Effector CD8-positive, alpha-beta T cell (primary cell): ENCODE data around the gene DENND1C.

ENCODE experiments used
- DNase-seq: peaks from one replicate; lab custom pipeline; 2025; lab: John Stamatoyannopoulos, UW

The DENND1C gene

DNA sequence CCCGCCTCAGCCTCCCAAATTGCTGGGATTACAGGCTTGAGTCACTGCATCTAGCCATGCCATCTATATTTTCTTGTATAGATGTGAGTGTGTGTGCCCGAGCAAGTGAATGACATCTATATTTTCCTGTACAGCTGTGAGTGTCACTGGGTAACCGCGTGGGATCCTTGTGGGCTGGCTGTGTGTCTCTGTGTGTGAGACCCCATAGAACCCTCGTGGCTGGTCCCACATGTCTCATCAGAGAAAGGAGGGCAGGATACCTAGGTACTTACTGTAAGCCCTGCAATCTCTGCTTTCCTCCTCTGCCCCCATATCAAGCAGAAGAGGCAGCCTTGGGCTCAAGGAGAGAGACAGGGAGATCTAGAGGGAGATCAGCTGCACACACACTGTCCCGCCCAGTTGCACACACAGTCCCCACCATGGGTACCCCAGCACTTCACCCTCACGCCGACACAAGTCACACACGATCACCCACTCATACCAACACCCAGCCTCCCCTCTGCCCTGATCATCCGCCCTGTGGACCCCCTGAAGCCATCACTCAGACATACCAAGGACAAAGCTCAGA lies 655 bp downstream of the DENND1C start:
- DNase-seq: no peak

DNA sequence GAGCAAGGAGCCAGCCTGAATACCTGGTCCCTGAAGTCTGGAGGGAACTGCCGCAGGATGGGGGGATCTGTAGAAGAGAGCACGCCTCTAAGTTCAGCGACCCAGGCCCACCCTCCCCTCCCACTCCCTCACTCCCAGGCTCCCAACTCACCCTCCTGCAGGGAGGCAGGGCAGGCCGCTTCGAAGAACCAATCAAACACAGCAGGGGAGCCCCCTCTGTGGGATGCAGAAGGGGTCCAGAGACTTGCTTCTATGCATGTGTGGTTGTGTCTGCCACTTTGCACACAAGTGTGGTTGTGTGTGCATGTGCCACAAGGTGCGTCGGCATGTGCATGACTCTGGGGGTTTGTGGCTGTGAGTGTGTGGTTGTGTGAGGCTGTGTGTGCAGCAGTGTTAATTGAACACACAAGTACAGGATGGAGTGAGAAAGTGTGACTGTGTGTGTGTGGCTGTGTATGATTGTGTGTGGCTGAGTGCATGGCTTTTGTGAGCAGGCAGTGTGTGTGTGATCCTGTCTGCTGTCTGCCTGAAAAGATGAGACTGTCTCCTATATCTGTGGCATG lies 1.7 kb downstream of the DENND1C start:
- no peak for DNase-seq

DNA sequence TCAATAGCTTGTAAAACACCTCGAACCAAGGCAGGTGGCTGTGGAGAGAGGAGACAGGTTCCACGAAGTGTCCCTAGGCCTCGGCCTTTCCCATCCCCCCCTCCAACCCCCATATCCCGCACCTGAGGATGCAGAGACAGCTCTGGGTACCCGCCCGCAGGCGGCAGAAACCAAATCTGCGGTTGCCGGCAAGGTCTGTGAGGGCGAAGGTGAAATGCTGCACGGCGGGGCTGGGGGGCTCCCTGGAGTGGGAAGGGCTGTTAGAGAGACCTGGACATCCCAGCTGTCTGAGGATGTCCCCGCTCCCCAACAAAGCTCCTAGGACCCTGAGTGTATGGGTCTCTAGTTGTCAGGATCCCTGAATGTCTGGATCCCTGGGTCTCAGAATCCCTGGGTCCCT lies 2.8 kb downstream of the DENND1C start:
- no peak for DNase-seq

GRCh38 chr19:6476896-6477431 lies 4.6 kb downstream of the DENND1C start:
- no peak for DNase-seq

- peak; percentile 60 for DNase-seq
Observed at GRCh38 chr19:6476155-6476895, 5.3 kb downstream of the DENND1C start.

DNA sequence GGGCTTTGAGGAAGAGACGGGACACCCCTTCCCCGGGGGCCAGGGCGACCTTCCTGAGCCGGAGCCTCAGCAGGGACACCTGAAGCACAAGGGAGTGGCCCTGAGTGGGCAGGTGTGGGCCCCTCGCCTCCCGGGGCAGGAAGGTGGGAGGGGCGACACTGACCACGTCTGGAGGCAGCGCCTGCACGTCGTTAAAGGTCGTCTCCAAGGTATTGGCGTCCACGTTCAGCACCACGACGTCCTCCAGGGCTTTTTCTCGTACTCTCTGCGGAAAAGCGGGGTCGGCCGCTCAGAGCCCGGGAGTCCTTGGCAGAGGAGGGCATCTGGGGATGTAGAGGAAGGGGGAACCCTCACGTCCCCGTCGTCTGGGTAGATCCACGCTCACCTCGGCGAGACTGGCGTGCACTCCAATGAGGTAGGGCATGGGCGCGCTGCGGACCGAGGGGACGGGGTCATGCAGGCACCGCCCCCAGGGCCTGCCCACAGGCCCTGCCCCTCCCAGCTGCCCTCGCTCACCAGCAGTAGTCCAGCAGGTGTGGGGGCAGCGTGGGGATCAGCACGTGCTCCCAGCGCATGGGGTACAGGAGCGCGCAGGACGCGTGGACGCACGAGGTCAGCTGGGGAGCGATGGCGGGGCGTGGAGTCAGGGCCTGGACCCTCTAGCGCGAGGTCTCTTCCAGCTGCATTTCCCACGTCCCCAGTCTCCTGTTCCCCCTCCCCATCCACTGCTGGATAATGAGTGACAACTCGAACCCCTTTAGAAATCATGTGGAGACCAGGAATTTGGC lies 6.1 kb downstream of the DENND1C start:
- no peak for DNase-seq

DNA sequence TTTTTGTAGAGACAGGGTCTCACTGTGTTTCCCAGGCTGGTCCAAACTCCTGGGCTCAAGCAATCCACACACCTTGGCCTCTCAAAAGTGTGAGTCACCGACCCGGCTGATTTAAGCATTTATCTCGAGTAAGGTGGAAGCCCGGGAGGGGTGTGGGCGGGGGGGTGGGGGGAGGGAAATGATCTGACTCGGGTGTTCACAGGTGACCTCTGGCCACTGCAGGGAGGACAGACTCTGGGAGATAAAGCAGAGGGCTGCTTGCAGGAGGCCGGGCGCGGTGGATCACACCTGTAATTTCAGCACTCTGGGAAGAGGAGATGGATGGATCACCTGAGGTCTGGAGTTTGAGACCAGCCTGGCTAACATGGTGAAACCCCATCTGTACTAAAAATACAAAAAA lies 7.9 kb downstream of the DENND1C start:
- no peak for DNase-seq

DNA sequence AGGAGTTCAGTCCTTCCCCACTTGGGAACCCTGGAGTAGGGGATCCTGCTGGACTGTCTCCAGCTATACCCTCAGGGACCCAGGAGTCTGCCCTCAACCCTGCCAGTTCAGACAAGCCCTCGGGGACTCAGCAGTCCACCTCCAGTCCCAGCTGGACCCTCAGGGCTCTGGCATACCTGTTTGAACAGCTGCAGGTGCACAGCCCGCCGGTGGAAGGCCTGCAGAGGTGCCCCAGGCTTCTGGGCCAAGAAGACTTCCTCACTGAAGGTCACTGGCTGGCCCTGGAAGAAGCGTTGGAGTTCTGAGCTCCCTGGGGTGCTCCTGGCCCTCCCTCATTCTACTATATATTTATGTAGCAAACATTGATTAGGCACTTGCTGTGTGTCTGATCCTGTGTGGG lies 8.9 kb downstream of the DENND1C start:
- DNase-seq: no peak

DNA sequence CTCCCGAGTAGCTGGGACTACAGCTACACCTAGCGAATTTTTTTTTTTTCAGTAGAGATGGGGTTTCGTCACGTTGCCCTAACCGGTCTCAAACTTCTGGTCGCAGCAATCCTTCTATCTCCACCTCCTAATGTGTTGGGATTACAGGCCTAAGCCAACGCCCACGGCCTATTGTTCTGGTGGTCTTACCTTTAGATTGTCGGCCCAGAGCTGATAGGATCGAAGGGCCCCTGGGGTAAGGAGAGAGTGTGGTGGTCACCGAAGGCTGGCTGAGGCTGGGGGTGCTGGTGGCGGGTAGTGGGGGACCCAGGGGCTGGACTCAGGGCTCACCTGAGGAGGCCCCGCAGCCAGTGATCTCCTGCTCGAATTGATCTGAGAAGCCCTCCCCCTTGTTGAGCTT lies 10.5 kb downstream of the DENND1C start:
- DNase-seq: no peak

GRCh38 chr19:6470173-6470572 lies 11.4 kb downstream of the DENND1C start:
- no peak for DNase-seq

- no peak for DNase-seq
Observed at GRCh38 chr19:6467384-6467783, 14.2 kb downstream of the DENND1C start.

GRCh38 chr19:6466526-6467248 lies 14.9 kb downstream of the DENND1C start:
- no peak for DNase-seq

DNA sequence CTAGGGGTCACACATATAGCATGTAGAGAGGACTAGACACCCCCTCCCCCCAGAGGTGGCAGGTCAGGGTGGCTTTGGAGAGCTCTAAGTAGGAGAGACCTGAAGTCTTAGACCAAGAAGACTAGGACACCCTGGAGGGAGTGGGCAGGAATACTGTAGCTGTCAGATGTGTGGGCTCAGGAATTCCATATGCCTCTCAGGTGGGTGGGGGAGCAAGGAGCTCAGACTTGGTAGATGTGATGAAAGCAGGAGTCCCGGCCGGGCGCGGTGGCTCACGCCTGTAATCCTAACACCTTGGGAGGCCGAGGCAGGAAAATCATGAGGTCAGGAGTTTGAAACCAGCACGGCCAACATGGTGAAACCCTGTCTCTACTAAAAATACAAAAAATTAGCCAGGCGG lies 15.9 kb downstream of the DENND1C start:
- DNase-seq: no peak

DNA sequence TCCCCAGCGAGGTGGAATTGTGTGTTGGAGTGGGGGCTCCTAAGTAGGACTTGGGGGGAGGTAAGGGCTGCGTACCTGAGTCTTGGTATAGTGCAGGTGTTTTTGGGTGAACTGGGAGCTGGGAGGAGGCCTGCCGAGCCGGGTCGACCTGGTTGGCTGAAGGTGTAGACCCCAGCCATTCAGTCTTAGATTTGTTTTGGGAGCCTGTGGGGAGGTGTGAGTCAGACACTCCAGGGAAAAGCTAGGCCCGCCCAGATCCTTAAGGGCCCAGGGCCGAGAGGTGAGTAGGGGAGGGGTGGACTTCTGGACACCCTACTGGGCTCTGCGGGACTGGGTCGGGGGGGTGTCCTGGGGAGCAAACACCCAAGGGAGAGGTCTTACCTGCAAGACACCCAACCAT lies 16.6 kb downstream of the DENND1C start:
- no peak for DNase-seq

GRCh38 chr19:6464070-6464873 lies 17.3 kb downstream of the DENND1C start, which contains the start of gene CRB3:
CRB3 (plus strand) TSS chr19:6464271; CDS start chr19:6464702, 431 bp downstream.
- DNase-seq: peak; percentile 41

DNA sequence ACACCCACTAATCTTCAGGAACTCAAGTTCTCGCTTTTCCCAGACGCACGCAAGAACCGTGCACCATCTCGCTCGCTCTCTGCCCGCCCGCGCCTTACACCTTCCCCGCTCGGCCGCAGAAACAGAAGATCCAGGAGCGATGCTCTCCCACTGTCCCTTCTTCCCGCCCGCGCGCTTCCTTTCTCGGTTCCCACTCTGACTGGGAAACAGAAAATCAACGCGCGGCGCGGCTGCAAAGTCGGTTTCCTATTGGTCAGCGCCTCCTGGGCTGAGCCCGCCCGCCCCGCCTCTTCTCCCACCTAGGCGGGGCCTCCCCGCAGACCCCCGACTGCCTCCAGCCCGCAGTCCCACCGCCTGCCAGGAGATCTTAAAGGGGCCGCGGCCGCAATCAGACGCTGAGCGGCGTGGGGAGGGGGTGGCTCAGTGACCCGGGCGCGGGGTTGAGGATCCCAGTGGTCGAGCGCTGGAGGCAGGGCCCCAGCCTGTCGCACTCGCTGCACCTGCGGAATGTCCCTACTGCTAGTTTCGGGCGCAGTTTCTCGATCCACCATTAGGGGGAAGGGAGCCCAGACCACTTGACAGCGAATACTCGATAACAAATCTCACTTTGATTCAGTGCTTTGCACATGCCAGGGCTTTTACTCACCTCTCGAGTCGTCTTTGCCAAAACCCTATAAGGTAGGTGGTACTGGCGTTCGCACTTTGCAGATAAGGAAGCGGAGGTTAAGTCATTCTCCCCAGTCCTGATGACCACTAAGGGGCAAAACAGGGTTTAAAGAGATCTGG lies 21.3 kb downstream of the DENND1C start:
- peak; percentile 88 for DNase-seq

GRCh38 chr19:6459262-6460098 lies 22.1 kb downstream of the DENND1C start, which contains the start of gene SLC25A23:
SLC25A23 (minus strand) TSS chr19:6459792; CDS start chr19:6459628, 164 bp downstream.
- peak; percentile 44 for DNase-seq

GRCh38 chr19:6458695-6459261 lies 22.8 kb downstream of the DENND1C start:
- DNase-seq: no peak
